Measurements from ENCODE around the gene FRY. TPM values are rescaled to one million over a fixed set of nuclear protein-coding genes. Genes with fewer than 3 reads are reported as not detected.

Gene FRY
- total RNA-seq, 1 donor from 2014 or later: 5.4 TPM

- no peak for DNase-seq (ENCODE audit: low read depth, low spot score)
- Mint-ChIP-seq H3K9me3 (no peaks in the 10 kb centered on the region), H3K4me3 (no peak overlapping the region), H3K4me1 (peaks cover 25% of the 10 kb centered on the region), H3K27ac (ENCODE audit: unreplicated experiment) (no peak overlapping the region), H3K36me3 (ENCODE audit: low read depth) (no peaks in the 10 kb centered on the region), H3K27me3 (ENCODE audit: low read depth) (no peaks in the 10 kb centered on the region)
- no peak for TF ChIP-seq CTCF (conservative IDR thresholded peaks at IDR 0.05)
Observed at GRCh38 chr13:32264407-32264806, 232.8 kb downstream of the FRY start.

GRCh38 chr13:32265726-32266125 is 234.2 kb downstream of the FRY start:
- no peak overlapping the region for H3K27ac Mint-ChIP-seq (ENCODE audit: unreplicated experiment)
- DNase-seq (ENCODE audit: low read depth, low spot score): no peak
- peaks cover 25% of the 10 kb centered on the region for H3K4me1 Mint-ChIP-seq
- no peak overlapping the region for H3K4me3 Mint-ChIP-seq
- H3K27me3 Mint-ChIP-seq (ENCODE audit: low read depth): no peaks in the 10 kb centered on the region
- TF ChIP-seq CTCF (conservative IDR thresholded peaks at IDR 0.05): no peak
- H3K9me3 Mint-ChIP-seq: no peaks in the 10 kb centered on the region
- H3K36me3 Mint-ChIP-seq (ENCODE audit: low read depth): no peaks in the 10 kb centered on the region

- Mint-ChIP-seq H3K4me3 (no peak overlapping the region), H3K9me3 (no peaks in the 10 kb centered on the region), H3K4me1 (peaks cover 25% of the 10 kb centered on the region), H3K27ac (ENCODE audit: unreplicated experiment) (no peak overlapping the region), H3K27me3 (ENCODE audit: low read depth) (no peaks in the 10 kb centered on the region), H3K36me3 (ENCODE audit: low read depth) (no peaks in the 10 kb centered on the region)
- no peak for TF ChIP-seq CTCF (conservative IDR thresholded peaks at IDR 0.05)
- DNase-seq (ENCODE audit: low read depth, low spot score): no peak
Observed at GRCh38 chr13:32266130-32266529, 234.6 kb downstream of the FRY start.

GRCh38 chr13:32267836-32268439 is 236.4 kb downstream of the FRY start:
- Mint-ChIP-seq H3K4me3 (no peak overlapping the region), H3K27me3 (ENCODE audit: low read depth) (no peaks in the 10 kb centered on the region), H3K9me3 (no peaks in the 10 kb centered on the region), H3K36me3 (ENCODE audit: low read depth) (no peaks in the 10 kb centered on the region), H3K4me1 (peaks cover 13% of the 10 kb centered on the region), H3K27ac (ENCODE audit: unreplicated experiment) (no peak overlapping the region)
- TF ChIP-seq CTCF (conservative IDR thresholded peaks at IDR 0.05): peak; percentile 62
- DNase-seq (ENCODE audit: low read depth, low spot score): no peak

GRCh38 chr13:32272021-32272683 is 240.6 kb downstream of the FRY start:
- Mint-ChIP-seq H3K27me3 (ENCODE audit: low read depth) (no peaks in the 10 kb centered on the region), H3K4me1 (no peaks in the 10 kb centered on the region), H3K9me3 (no peaks in the 10 kb centered on the region), H3K27ac (ENCODE audit: unreplicated experiment) (no peak overlapping the region), H3K36me3 (ENCODE audit: low read depth) (no peaks in the 10 kb centered on the region), H3K4me3 (no peak overlapping the region)
- no peak for DNase-seq (ENCODE audit: low read depth, low spot score)
- TF ChIP-seq CTCF (conservative IDR thresholded peaks at IDR 0.05): no peak

Measured in neural crest cell (in vitro differentiated cells).